ENCODE results near the gene DIRAS1. TPM values are rescaled to one million over a fixed set of nuclear protein-coding genes. Genes with fewer than 3 reads are reported as not detected.

The DIRAS1 gene
- total RNA-seq, 1 donor from 2014 or later, result 10.8 TPM

DNA sequence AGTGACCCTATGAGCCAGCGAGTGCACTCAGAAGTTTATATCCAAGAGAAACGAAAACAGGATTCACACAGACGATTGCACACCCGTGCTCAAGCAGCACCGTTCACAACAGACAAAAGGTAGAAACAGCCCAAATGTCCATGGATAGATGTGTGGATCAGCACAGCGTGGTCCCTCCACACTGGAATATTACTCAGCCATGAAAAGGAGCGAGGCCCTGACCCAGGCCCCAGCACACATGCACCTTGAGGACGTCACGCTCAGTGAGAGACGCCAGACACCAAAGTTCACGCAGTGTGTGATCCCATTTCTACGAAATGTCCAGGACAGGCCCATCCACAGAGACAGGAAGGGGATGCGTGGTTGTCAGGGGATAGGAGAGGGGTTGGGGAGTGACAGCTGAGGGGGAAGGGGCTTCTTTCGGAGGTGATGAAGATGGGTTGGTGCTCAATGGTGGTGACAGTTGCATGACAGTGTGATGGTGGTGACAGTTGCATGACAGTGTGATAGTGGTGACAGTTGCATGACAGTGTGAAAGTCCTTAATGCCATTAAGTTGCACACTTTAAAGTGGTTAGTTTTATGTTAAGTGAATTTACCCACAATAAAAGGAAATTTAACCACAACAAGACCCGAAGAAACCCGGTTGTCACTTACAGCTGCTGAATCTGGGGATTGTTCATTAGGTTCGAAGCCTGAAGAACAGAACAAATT, 37.6 kb upstream of the DIRAS1 start:
- Mint-ChIP-seq H3K4me1 (ENCODE audit: low read depth) (no peaks in the 10 kb centered on the region), H3K27ac (no peak overlapping the region), H3K4me3 (ENCODE audit: low read depth) (no peak overlapping the region), H3K9me3 (ENCODE audit: low read depth) (no peaks in the 10 kb centered on the region), H3K27me3 (no peaks in the 10 kb centered on the region), H3K36me3 (ENCODE audit: insufficient read depth) (peaks cover 13% of the 10 kb centered on the region)
- DNase-seq (ENCODE audit: low spot score, unreplicated experiment), result no peak
- TF ChIP-seq CTCF (IDR thresholded peaks at IDR 0.05; ENCODE audit: unreplicated experiment), result no peak

- Mint-ChIP-seq H3K36me3 (ENCODE audit: insufficient read depth) (peaks cover 13% of the 10 kb centered on the region), H3K9me3 (ENCODE audit: low read depth) (no peaks in the 10 kb centered on the region), H3K4me1 (ENCODE audit: low read depth) (no peaks in the 10 kb centered on the region), H3K27me3 (no peaks in the 10 kb centered on the region), H3K4me3 (ENCODE audit: low read depth) (no peak overlapping the region), H3K27ac (no peak overlapping the region)
- no peak for DNase-seq (ENCODE audit: low spot score, unreplicated experiment)
- no peak for TF ChIP-seq CTCF (IDR thresholded peaks at IDR 0.05; ENCODE audit: unreplicated experiment)
These were observed 36.0 kb upstream of the DIRAS1 start for GRCh38 chr19:2756921-2757881.

DNA sequence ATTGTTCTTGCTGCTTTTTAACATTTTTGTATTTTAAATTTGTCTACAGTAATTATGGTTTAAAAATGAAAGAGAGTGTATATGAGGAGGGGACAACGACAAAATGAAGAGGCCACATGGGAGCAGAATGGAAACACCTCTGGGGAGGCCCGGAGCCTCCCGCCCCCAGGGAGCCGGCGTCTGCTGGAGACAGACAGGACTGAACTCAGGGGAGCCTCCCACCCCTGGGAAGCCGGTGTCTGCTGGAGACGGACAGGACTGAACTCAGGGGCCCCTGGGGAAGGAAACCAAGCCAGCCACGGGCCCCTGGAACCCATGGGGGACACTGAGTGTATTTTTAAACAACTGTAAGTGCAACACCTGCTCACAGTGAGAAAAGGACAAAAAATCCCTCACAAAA, 35.3 kb upstream of the DIRAS1 start:
- H3K27ac Mint-ChIP-seq, result no peak overlapping the region
- H3K4me3 Mint-ChIP-seq (ENCODE audit: low read depth), result no peak overlapping the region
- no peak for DNase-seq (ENCODE audit: low spot score, unreplicated experiment)
- no peaks in the 10 kb centered on the region for H3K9me3 Mint-ChIP-seq (ENCODE audit: low read depth)
- TF ChIP-seq CTCF (IDR thresholded peaks at IDR 0.05; ENCODE audit: unreplicated experiment), result no peak
- no peaks in the 10 kb centered on the region for H3K4me1 Mint-ChIP-seq (ENCODE audit: low read depth)
- H3K27me3 Mint-ChIP-seq, result no peaks in the 10 kb centered on the region
- H3K36me3 Mint-ChIP-seq (ENCODE audit: insufficient read depth), result peaks cover 10% of the 10 kb centered on the region

DNA sequence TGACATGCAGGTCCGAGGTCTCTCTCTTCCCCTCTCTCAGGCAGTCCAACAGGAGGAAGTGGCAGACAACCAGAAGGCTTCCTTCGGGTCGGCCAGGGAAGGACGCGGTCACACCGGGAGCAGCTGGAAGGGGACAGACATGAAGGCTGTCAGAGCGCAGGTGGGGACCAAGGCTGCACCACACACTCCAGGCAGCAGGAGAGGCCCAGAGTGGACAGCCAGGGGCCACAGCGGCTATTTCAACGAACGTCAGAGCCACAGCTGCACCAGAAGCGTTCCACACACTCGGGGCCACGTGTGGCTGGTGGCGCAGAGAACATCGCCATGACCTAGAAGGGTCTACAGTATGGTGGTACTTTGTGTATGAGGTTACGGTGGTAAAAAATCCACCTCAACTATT, 34.6 kb upstream of the DIRAS1 start:
- DNase-seq (ENCODE audit: low spot score, unreplicated experiment), result no peak
- Mint-ChIP-seq H3K4me3 (ENCODE audit: low read depth) (no peak overlapping the region), H3K27me3 (no peaks in the 10 kb centered on the region), H3K4me1 (ENCODE audit: low read depth) (no peaks in the 10 kb centered on the region), H3K27ac (peak overlapping the region; percentile 41), H3K36me3 (ENCODE audit: insufficient read depth) (peaks cover 10% of the 10 kb centered on the region), H3K9me3 (ENCODE audit: low read depth) (no peaks in the 10 kb centered on the region)
- TF ChIP-seq CTCF (IDR thresholded peaks at IDR 0.05; ENCODE audit: unreplicated experiment), result no peak

- DNase-seq (ENCODE audit: low spot score, unreplicated experiment), result no peak
- Mint-ChIP-seq H3K4me1 (ENCODE audit: low read depth) (no peaks in the 10 kb centered on the region), H3K27me3 (no peaks in the 10 kb centered on the region), H3K9me3 (ENCODE audit: low read depth) (no peaks in the 10 kb centered on the region), H3K4me3 (ENCODE audit: low read depth) (no peak overlapping the region), H3K36me3 (ENCODE audit: insufficient read depth) (peaks cover 10% of the 10 kb centered on the region), H3K27ac (no peak overlapping the region)
- TF ChIP-seq CTCF (IDR thresholded peaks at IDR 0.05; ENCODE audit: unreplicated experiment), result no peak
These were observed 34.2 kb upstream of the DIRAS1 start for GRCh38 chr19:2755448-2755705.
